HepG2 (cell line): ENCODE measurements around the gene MAPK7. TPM values are rescaled to one million over a fixed set of nuclear protein-coding genes. Genes with fewer than 3 reads are reported as not detected.

Experiments used
- ARID2 ChIP-seq: sonication (generic); formaldehyde crosslinking; IDR thresholded peaks from 2 replicates; pipeline ENCODE4 v1.8.1; 2022; ENCODE audit warnings: mild to moderate bottlenecking, missing genetic modification reagents, borderline replicate concordance
- CBX5 ChIP-seq: sonication (generic); formaldehyde crosslinking; IDR thresholded peaks from 2 replicates; pipeline ENCODE4 v1.4.0; 2020; ENCODE audit warnings: missing genetic modification reagents, borderline replicate concordance
- CCAR2 ChIP-seq: fragments of 200-400 bp; formaldehyde crosslinking; optimal IDR thresholded peaks from 2 replicates; pipeline ENCODE3; 2018; ENCODE audit warnings: low read depth, mild to moderate bottlenecking, low read length, moderate library complexity
- FOSL1 ChIP-seq: sonication (generic); formaldehyde crosslinking; IDR thresholded peaks from 2 replicates; pipeline ENCODE4 v1.9.0; 2021; ENCODE audit warnings: missing genetic modification reagents, borderline replicate concordance
- FOXA3 ChIP-seq: IDR thresholded peaks from 2 replicates; pipeline ENCODE4 v1.6.1; 2016; ENCODE audit warnings: missing genetic modification reagents, missing compliant biosample characterization
- FOXM1 ChIP-seq: sonication (generic); formaldehyde crosslinking; IDR thresholded peaks from 2 replicates; pipeline ENCODE4 v1.5.0; 2020; ENCODE audit warnings: missing genetic modification reagents
- KDM3A ChIP-seq: IDR thresholded peaks from 2 replicates; pipeline ENCODE4 v1.6.1; 2018; ENCODE audit warnings: low read depth, missing compliant biosample characterization
- MED8 ChIP-seq: sonication (generic); formaldehyde crosslinking; IDR thresholded peaks from 2 replicates; pipeline ENCODE4 v1.8.1; 2023; ENCODE audit warnings: mild to moderate bottlenecking, missing genetic modification reagents; ENCODE audit not compliant: insufficient replicate concordance
- MTA1 ChIP-seq: sonication (generic); formaldehyde crosslinking; IDR thresholded peaks from 2 replicates; pipeline ENCODE4 v1.4.0; 2020; ENCODE audit warnings: missing genetic modification reagents, mild to moderate bottlenecking, borderline replicate concordance
- MYNN ChIP-seq: sonication (generic); formaldehyde crosslinking; IDR thresholded peaks from 2 replicates; pipeline ENCODE4 v1.4.0; 2020; ENCODE audit warnings: mild to moderate bottlenecking, low read depth, missing genetic modification reagents
- NCOA5 ChIP-seq: sonication (generic); formaldehyde crosslinking; IDR thresholded peaks from 2 replicates; pipeline ENCODE4 v1.4.0; 2020; ENCODE audit warnings: missing genetic modification reagents
- ONECUT2 ChIP-seq: sonication (generic); formaldehyde crosslinking; IDR thresholded peaks from 2 replicates; pipeline ENCODE4 v1.4.0; 2020; ENCODE audit warnings: missing genetic modification reagents
- PATZ1 ChIP-seq: sonication (generic); formaldehyde crosslinking; IDR thresholded peaks from 2 replicates; pipeline ENCODE4 v1.4.0; 2020; ENCODE audit warnings: missing genetic modification reagents
- RFXAP ChIP-seq: sonication (generic); formaldehyde crosslinking; IDR thresholded peaks from 2 replicates; pipeline ENCODE4 v1.4.0; 2020; ENCODE audit warnings: missing genetic modification reagents, borderline replicate concordance
- SOX13 ChIP-seq, 3 experiments: fragments of 450-650 bp in 1 of 3; sonication (generic) in 1 of 3; formaldehyde crosslinking in 1 of 3; IDR thresholded peaks in 2 of 3; conservative IDR thresholded peaks in 1 of 3; 2 replicates each; pipeline versions ENCODE4 v1.5.0 to v1.6.1; 2016 to 2020; ENCODE audit warnings: antibody characterized with exemption in 1 of 3, mild to moderate bottlenecking in 1 of 3, missing compliant biosample characterization in 1 of 3, missing genetic modification reagents in 1 of 3, moderate library complexity in 1 of 3
- TEAD3 ChIP-seq: optimal IDR thresholded peaks from 2 replicates; pipeline ENCODE3; 2016; ENCODE audit warnings: borderline replicate concordance
- ZBTB21 ChIP-seq: sonication (generic); formaldehyde crosslinking; IDR thresholded peaks from 2 replicates; pipeline ENCODE4 v1.4.0; 2020; ENCODE audit warnings: missing genetic modification reagents
- ZBTB26 ChIP-seq: IDR thresholded peaks from 2 replicates; pipeline ENCODE4 v1.6.1; 2016; ENCODE audit warnings: missing compliant biosample characterization, missing genetic modification reagents, borderline replicate concordance
- ZBTB43 ChIP-seq: sonication (generic); formaldehyde crosslinking; conservative IDR thresholded peaks from 2 replicates; pipeline ENCODE4 v1.4.0; 2020; ENCODE audit warnings: missing genetic modification reagents
- ZFP62 ChIP-seq: sonication (generic); formaldehyde crosslinking; IDR thresholded peaks from 2 replicates; pipeline ENCODE4 v1.4.0; 2020; ENCODE audit warnings: missing genetic modification reagents
- ZFP82 ChIP-seq: sonication (generic); formaldehyde crosslinking; IDR thresholded peaks from 2 replicates; pipeline ENCODE4 v1.5.1; 2020; ENCODE audit warnings: mild to moderate bottlenecking, missing genetic modification reagents, borderline replicate concordance
- ZMYM4 ChIP-seq: sonication (generic); formaldehyde crosslinking; IDR thresholded peaks from 2 replicates; pipeline ENCODE4 v1.8.1; 2023; ENCODE audit warnings: mild to moderate bottlenecking, missing genetic modification reagents
- ZNF343 ChIP-seq: sonication (generic); formaldehyde crosslinking; IDR thresholded peaks from 2 replicates; pipeline ENCODE4 v1.4.0; 2020; ENCODE audit warnings: mild to moderate bottlenecking, missing genetic modification reagents
- ZNF430 ChIP-seq: sonication (generic); formaldehyde crosslinking; IDR thresholded peaks from 2 replicates; pipeline ENCODE4 v1.9.0; 2021; ENCODE audit warnings: mild to moderate bottlenecking, missing genetic modification reagents
- ZSCAN30 ChIP-seq: sonication (generic); formaldehyde crosslinking; IDR thresholded peaks from 2 replicates; pipeline ENCODE4 v1.5.0; 2020; ENCODE audit warnings: mild to moderate bottlenecking, missing genetic modification reagents
- polyA plus RNA-seq, 8 experiments: library from polyadenylated mRNA; depleted of rRNA in 3 of 8; stranded (reverse) in 7 of 8; unstranded in 1 of 8; fragments of >200 nt; fragmentation: Illumina TruSeq in 4 of 8; extraction: Trizol in 4 of 8; gene quantifications; 2 replicates each; pipeline versions ENCODE4 v1.2.1 to v1.2.3, GENCODE V29; 2011 to 2016; ENCODE audit warnings: low read depth in 4 of 8, missing spikeins in 1 of 8, mixed read lengths in 1 of 8; ENCODE audit not compliant: insufficient read depth in 1 of 8
- total RNA-seq, 5 experiments: library from RNA; depleted of rRNA; stranded (reverse); fragments of >200 nt; fragmentation: Illumina TruSeq; extraction: Trizol; gene quantifications; 2 replicates each; pipeline ENCODE4 v1.2.3, GENCODE V29; 2016; ENCODE audit warnings: low read depth in 1 of 5

The MAPK7 gene
- total and polyA plus RNA-seq, 2 of the 13 experiments (the other 11 are each of a cell fraction or from before 2014, with no cell fraction given) = 2.9 to 5.9 TPM

GRCh38 chr17:19338031-19338990 is 40.0 kb upstream of the MAPK7 start (continued):
- TF ChIP-seq ONECUT2 (CRISPR knock-in tag) (no peak), ZBTB43 (CRISPR knock-in tag) (peak; percentile 95), FOXM1 (CRISPR knock-in tag) (no peak), KDM3A (CRISPR knock-in tag) (0 out of 2 replicates have a peak, but pooled peaks have one; percentile 42), ZFP82 (CRISPR knock-in tag) (no peak), MED8 (CRISPR knock-in tag) (peak; percentile 36), RFXAP (CRISPR knock-in tag) (peak; percentile 71; the same call in 1 of the 2 replicates), ZFP62 (CRISPR knock-in tag) (no peak), ARID2 (peak; percentile 20; the same call in 1 of the 2 replicates), CCAR2 (no peak), ZBTB21 (0 out of 2 replicates have a peak, but pooled peaks have one; percentile 49), PATZ1 (CRISPR knock-in tag) (peak; percentile 50), NCOA5 (no peak), FOSL1 (CRISPR knock-in tag) (no peak), ZNF343 (CRISPR knock-in tag) (0 out of 2 replicates have a peak, but pooled peaks have one; percentile 1), CBX5 (CRISPR knock-in tag) (peak; percentile 19; the same call in 1 of the 2 replicates), TEAD3 (CRISPR knock-in tag) (peak; percentile 49), ZSCAN30 (CRISPR knock-in tag) (no peak), ZBTB26 (CRISPR knock-in tag) (no peak), SOX13 (IDR thresholded peaks at IDR 0.05) (peak; percentile 42; the same call in 1 of the 2 replicates), SOX13 (CRISPR knock-in tag; conservative IDR thresholded peaks at IDR 0.05 in 1 of 2, IDR thresholded peaks at IDR 0.05 in 1 of 2) (peak in 1 of 2 experiments; percentile 73; a peak in 1 of 4 replicates), MTA1 (CRISPR knock-in tag) (peak; percentile 71; the same call in 1 of the 2 replicates), FOXA3 (CRISPR knock-in tag) (peak; percentile 9; the same call in 1 of the 2 replicates), ZNF430 (CRISPR knock-in tag) (peak; percentile 40), MYNN (CRISPR knock-in tag) (no peak; the same call in 1 of the 2 replicates), ZMYM4 (CRISPR knock-in tag) (peak; percentile 74)
